HG03139 (cell line): Measurements from ENCODE around the gene RASAL3.

Experiments used
- ATAC-seq: cut with Tn5 transposase; IDR thresholded peaks from one replicate; pipeline ENCODE4 v1.9.1; 2021; ENCODE audit not compliant: unreplicated experiment

The RASAL3 gene

DNA sequence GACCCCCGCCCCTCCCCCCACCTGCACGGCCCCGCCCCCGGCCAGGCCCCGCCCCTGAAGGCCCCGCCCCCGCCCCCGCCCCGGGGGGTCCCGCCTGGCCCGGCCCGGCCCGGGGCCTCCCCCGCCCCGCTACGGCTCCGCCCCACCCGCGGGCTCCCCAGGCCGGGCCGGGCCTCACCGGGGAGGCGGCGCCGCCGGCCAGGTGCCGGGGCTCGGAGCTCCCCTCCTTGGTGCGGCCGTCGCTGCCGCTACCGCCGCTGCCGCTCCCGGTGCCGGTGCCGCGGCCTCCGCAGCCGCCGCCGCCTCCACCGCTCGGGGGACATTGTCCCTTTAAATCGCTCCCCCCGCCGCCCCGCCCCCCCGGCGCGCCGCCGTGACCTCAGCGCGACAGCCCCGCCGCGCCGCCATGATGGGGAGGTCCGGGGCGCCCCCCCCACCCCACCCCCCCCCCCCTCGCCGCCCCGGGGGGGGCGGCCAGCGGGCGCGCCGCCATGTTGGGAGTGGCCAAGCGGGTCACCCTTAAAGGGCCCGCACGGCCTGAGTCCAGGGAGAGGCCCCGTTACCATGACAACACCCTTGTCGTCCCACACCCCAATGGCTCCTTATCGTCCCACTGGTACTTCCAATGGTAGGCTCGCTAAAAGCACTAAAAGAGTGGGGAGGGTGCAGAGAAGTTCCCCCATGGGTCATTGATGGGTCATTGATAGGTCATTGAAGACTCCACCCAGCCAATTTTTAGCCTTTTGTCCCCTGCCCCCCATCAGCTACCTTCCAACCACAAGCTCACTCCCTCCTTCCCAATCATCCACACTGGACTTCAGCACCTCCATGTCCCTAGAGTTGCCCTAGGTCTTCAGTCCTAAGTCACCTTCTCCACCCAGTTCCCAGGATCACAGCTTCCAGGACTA, 14.5 kb downstream of the RASAL3 start, which contains the start of gene WIZ:
WIZ (minus strand) TSS at position 337 of the 908 bp plus-strand sequence. CDS start 1,649 bp downstream, outside the sequence.
- no peak for ATAC-seq

DNA sequence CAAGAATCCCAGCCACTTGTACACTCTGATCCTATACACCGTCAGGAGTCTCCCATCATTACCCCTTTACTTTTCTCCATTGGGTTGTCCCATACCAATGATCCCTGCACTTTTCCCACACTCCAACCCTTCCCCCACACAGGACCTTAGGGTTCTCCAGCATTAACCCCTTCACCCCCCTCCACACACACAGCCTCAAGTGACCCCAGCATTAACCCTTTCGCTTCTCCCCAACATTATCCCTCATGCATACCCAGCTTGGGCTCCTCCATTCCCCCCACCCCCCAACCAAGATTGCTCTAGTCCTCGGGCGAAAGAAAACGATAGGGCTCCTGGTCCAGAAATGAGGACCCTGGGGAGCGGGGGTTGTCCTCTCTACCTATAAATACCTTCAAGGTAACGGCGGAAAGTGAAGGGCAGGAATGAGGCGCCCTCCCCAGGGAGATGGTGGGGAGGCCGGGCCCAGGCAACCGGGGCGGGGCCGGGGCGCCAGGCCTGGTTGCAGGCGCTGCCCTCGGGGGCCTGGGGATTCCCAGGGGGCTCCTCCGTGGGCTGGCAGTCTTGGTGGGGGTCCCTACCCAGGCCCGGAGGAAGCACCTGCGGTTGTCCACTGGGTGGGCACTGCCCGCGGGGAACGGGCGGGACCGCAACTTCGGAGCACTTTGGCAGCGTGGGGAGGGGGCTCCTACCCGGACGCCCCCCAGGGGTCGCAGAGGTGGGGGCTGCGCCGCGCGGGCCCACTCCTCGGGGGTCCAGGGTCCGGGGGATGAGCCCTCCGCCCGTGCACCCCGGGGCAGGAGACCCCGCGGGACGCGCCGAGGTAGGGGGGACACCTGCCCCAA, 15.3 kb downstream of the RASAL3 start:
- no peak for ATAC-seq

DNA sequence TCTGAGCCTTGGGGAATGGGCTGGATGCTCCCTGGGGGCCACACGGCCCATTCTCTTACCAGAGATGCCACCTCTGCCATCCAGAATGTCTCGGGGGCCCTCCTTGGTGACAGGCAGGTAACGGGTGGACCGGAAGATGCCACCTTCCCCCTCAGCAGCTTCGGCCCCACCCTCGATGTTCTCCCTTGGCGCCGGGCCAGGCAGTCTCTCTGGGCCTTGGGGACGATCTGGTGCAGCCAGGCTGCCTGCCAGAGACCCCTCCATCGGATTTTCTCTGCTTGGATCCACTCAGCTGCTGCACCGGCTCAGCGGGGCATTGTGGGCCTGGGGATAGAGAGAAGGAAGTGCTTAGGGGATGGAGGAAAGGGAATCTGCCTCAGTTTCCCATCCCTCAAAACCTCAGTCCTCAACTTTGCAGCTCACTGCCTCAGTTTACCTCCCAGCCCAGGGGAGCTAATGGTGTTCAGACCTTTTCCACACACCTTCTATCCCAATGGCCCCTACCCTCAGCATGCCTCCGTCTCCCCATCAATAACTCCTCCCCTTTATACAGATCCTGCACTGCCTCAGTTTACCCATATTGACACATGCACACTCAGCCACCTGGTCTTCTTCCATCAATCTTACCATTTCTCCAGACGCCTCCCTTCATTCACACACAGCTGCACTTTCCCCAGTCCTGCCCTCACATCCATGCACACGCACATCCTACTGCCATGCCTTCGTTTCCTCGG, 16.1 kb downstream of the RASAL3 start:
- ATAC-seq: no peak

DNA sequence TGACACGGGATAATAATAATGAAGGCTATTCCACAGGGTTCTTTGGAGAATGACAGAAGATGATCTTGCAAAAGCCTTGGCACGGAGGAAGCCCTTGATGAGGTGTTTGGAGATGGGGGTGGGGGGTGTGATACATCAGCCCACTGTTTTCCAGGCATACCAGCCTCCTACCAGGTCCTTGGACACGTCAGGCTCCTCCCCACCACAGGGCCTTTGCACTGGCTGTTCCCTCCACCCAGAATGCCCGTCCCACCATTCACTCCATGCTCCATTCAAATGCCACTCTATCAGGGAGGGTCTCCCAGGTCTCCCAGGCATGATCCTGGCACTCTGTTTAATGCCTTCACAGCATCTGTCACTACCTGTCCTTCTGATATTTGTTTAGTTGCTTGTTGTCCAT, 17.3 kb downstream of the RASAL3 start:
- ATAC-seq: no peak

GRCh38 chr19:15445807-15446376, 18.5 kb downstream of the RASAL3 start:
- ATAC-seq: no peak

DNA sequence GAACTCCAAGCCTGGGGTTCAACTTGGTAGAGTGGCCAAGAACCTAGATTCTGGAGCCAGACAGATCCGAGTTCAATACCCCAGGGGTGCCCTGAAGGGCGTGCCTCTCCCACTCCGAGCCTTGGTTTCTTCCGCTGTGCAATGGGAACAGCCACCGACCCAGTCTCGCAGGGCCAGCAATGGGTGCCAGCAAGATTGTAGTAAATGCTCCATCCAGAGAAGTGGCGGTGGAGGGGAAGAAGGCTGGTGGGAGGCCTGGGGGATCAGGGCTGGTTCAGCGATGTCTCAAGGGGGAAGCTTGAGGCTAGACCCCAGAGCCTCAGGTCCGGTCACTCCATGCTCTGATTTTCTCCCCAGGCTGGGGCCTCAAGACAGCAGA, 19.1 kb downstream of the RASAL3 start:
- no peak for ATAC-seq

GRCh38 chr19:15444505-15445226, 19.7 kb downstream of the RASAL3 start:
- ATAC-seq: no peak

DNA sequence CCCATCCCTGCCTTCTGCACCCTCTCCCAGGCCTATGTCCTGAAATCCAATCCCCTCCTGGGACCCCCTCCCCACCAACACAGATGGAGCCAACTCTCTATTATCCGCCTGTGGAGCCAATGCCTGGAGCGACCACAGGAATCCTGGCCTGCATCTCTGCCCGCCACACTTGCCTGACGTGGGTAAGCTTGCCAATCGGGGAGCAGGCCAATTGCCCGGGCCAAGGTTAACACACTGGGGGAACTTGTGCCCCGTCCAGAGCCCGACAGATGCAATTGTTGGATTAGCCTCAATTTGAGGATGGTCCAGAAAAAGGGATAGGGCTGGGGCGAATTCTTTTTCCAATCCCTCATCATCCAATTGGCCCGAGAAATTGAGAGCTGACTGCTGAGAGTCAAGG, 20.5 kb downstream of the RASAL3 start:
- ATAC-seq: no peak

- ATAC-seq: no peak
Observed at GRCh38 chr19:15443325-15443724, 21.0 kb downstream of the RASAL3 start.

GRCh38 chr19:15442142-15442920, 22.0 kb downstream of the RASAL3 start:
- ATAC-seq: no peak

- ATAC-seq: no peak
Observed at GRCh38 chr19:15441317-15441716, 23.0 kb downstream of the RASAL3 start.

DNA sequence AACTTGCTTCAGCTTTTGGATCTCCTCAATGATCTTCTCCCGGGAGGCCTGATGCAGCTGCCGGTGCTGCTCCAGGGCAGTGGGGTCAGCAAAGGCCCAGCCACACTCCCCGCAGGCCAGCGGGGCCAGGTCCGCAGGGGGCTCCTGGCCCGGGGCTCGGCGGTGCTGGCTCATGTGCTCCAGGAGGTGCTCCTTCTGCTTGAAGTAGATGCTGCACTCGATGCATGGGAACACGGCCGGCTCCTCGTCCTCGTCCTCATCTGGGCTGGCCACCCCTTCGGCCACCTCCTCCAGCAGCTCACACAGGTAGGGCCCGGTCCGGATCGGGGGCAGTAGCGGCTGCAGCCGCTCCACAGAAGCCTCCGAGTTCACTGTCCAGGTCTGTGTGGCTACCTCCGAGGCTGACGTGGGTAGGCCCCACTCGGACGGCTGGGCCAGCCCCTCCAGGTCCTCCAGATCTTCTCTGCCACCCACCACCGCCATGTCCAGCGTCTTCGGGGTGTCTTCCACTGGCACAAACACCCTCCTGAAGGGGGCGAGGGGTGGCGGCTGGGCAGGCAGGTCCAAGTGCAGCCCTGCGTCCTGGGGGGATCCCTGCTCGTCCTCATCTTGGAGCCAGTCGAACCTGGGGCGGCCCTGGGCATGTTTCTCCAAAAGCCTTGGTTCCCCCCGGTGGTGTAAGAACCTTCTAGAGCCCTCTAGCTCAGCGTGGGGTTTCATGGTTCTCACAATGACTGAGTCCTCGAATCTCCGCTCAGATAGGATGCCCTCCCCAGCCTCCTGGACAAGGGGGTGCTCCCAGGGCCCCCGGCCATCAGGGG, 24.3 kb downstream of the RASAL3 start:
- no peak for ATAC-seq

DNA sequence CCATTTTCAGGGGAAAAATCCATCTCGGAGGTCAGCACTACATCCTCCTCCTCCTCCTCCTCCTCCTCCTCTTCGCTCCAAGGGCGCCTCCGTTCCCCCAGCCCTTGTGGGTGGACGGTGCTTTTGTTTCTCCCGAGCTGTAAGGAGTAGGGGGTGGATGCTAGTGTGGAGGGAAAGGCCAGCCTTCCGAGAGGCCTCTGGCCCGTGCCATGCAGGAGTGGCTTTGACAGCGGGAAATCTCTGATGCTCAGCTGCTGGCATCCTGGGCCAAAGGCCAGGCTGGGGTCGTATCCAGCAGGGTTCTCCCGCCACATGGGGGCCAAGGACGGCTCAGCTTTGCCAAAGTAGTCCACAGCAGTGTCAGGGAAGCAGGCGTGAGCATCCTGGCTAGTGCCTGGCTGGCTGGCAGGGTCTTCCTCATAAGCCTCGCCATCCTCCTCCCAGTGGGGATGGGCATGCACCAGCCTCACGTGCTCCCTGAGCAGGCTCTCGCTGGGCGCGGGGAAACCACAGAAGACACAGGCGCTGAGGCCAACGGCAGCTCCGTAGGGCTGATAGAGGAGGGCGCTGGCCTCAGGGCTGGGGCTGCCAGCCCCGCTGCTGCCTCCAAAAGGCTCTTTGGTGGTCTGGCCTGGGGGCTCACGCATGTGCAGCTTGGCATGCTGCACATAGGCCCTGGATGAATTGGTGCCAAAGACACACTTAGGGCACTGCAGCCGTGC, 25.1 kb downstream of the RASAL3 start:
- no peak for ATAC-seq

- ATAC-seq: no peak
Observed at GRCh38 chr19:15438577-15438976, 25.8 kb downstream of the RASAL3 start.

GRCh38 chr19:15438124-15438496, 26.2 kb downstream of the RASAL3 start:
- ATAC-seq: no peak

DNA sequence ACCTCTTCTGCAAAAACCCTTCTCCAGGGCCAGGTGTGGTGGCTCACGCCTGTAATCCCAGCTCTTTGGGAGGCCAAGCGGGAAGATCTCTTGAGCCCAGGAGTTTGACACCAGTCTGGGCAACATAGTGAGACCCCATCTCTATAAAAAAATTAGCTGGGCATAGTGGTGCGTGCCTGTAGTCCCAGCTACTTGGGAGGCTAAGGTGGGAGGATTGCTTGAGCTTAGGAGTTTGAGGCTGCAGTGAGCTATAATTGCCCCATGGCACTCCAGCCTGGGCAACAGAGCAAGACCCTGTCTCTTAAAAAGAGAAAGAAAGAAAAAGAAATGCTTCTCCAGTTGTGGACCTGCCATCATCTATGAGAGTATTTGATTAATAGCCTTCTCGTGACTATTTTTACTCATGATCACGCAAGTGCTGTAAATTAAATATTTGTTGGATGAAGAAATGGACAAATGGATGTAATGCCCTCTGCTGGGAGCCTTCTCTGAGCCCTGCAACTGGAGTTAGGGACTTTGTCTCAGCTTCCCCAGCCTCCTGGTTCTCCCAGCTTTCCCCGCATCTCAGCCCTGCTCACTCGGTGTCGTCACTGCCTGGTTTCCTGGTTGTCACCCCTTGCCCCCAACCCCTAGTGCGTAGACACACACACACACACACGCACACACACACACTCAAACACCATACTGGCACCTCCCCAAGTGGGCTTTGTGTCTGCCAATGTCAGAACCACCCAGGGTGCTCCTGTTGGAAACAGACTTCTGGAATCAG, 26.8 kb downstream of the RASAL3 start:
- no peak for ATAC-seq

DNA sequence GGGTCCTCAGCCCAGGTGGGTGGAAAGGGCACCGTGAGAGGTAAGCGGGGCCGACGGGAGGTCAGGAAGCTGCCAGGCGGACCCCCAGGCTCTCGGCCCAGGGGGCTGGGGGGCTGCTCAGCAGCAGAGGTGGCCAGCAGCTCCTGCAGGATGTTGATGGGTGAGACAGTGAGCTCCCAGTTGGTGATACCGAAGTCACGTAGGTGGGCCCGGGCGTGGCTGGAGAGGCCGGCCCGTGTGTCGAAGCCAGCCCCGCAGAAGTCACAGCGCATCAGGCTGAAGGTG, 27.6 kb downstream of the RASAL3 start:
- ATAC-seq: no peak
